LHCN-M2 (cell line): ENCODE results near the gene DNHD1. TPM values are rescaled to one million over a fixed set of nuclear protein-coding genes. Genes with fewer than 3 reads are reported as not detected.

Experiments used
- DNase-seq: peaks from one replicate; pipeline ENCODE4 v3.0.0-alpha.2; 2012; ENCODE audit warnings: low read depth
- total RNA-seq: library from RNA; depleted of rRNA; stranded (reverse); fragments of >200 nt; gene quantifications from 2 replicates; pipeline ENCODE4 v1.2.3, GENCODE V29; 2014

The DNHD1 gene
- total RNA-seq, 1 experiment from 2014 or later: 1.7 TPM

- no peak for DNase-seq
Measured at GRCh38 chr11:6563121-6563619, 66.1 kb downstream of the DNHD1 start.

- DNase-seq: no peak
Measured at GRCh38 chr11:6563667-6564066, 66.6 kb downstream of the DNHD1 start.

GRCh38 chr11:6565325-6565724, 68.2 kb downstream of the DNHD1 start:
- no peak for DNase-seq

- DNase-seq: no peak
Measured at GRCh38 chr11:6565988-6566703, 69.1 kb downstream of the DNHD1 start.

- DNase-seq: no peak
Measured at GRCh38 chr11:6566704-6567370, 69.8 kb downstream of the DNHD1 start.

- no peak for DNase-seq
Measured at GRCh38 chr11:6567371-6567745, 70.3 kb downstream of the DNHD1 start.

GRCh38 chr11:6568191-6568918, 71.3 kb downstream of the DNHD1 start:
- peak; percentile 66 for DNase-seq

GRCh38 chr11:6569706-6570105, 72.6 kb downstream of the DNHD1 start:
- DNase-seq: no peak

- no peak for DNase-seq
Measured at GRCh38 chr11:6570691-6571427, 73.8 kb downstream of the DNHD1 start.

- DNase-seq: no peak
Measured at GRCh38 chr11:6571434-6572008, 74.4 kb downstream of the DNHD1 start.

GRCh38 chr11:6572215-6572614, 75.1 kb downstream of the DNHD1 start:
- DNase-seq: peak; percentile 75

- no peak for DNase-seq
Measured at GRCh38 chr11:6574816-6575715, 78.0 kb downstream of the DNHD1 start.

- DNase-seq: peak; percentile 28
Measured at GRCh38 chr11:6576471-6577373, 79.6 kb downstream of the DNHD1 start.

- no peak for DNase-seq
Measured at GRCh38 chr11:6578134-6578533, 81.1 kb downstream of the DNHD1 start.

GRCh38 chr11:6579681-6580080, 82.6 kb downstream of the DNHD1 start:
- DNase-seq: no peak

GRCh38 chr11:6583584-6583983, 86.5 kb downstream of the DNHD1 start:
- DNase-seq: no peak

- no peak for DNase-seq
Measured at GRCh38 chr11:6584528-6584927, 87.4 kb downstream of the DNHD1 start.

GRCh38 chr11:6586434-6587359, 89.6 kb downstream of the DNHD1 start:
- DNase-seq: no peak
